ENCODE data around the gene DPP4.

DPP4 gene

GRCh38 chr2:162085090-162085891, 11.3 kb upstream of the DPP4 start:
- no peak for DNase-seq (ENCODE audit: low read depth)

DNA sequence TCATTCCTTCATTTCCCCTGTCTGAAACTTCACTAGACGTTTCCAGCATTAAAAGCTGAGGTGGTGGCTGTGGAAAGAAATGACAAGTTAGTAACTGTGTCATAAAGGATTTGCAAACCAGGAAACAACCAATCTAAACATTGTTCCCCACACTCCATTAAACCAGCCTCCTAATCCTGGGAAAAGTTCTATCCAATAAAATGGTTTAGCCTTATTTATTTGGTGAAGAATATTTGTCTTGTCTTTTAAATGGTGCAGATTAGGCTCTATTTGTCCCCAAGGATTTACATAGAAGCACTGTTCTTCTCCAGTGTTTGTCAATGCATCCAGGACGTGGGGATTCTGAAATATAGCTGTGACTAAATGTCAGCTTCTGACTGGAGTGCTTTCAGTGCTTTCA, 10.5 kb upstream of the DPP4 start:
- no peak for DNase-seq (ENCODE audit: low read depth)

DNA sequence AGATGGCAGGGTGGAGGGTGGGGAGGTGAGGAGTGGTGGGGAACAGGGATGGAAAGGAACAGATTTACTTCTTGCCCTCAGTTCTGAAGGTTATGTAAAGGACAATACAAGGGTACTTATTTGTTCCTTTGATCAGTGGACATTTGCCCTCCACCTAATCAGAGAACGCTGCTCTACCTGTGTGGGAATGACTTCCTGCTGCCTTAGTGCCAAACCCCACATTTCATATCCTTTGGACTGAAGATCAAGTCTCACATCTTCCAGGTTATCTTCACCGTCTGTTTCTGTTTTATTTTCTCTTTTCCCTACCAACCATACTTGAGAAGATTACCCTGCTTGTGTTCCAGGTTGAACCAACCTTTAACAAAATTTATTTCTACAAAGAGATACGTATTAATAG, 8.7 kb upstream of the DPP4 start:
- no peak for DNase-seq (ENCODE audit: low read depth)

DNA sequence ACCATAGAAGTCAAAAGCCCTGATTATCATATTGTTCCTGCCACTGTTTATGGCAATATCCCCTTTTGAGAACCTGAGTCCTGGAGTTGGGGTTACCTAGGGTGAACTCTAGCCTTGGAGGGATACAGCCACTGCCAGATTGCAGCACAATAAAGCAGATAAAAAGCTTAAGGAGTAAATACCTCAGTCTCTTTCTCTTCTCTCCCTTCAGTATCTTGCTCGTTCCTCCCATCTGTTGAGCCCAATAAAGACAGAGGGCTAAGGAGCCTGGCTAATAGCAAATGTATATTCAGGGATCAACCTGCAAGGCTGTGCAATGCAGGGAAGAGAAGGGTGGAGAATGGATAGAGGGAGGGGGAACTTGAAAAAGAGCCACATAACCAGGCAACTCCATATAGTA, 8.0 kb upstream of the DPP4 start:
- DNase-seq (ENCODE audit: low read depth), result no peak

GRCh38 chr2:162079514-162079913, 5.5 kb upstream of the DPP4 start:
- DNase-seq (ENCODE audit: low read depth), result no peak

- DNase-seq (ENCODE audit: low read depth), result no peak
These were observed 1.7 kb upstream of the DPP4 start for GRCh38 chr2:162075689-162076132.

GRCh38 chr2:162074928-162075688, 1.1 kb upstream of the DPP4 start:
- DNase-seq (ENCODE audit: low read depth), result no peak

- DNase-seq (ENCODE audit: low read depth), result no peak
These were observed 549 bp upstream of the DPP4 start for GRCh38 chr2:162074632-162074895.

- DNase-seq (ENCODE audit: low read depth), result no peak
These were observed 783 bp downstream of the DPP4 start for GRCh38 chr2:162072976-162073887.

- DNase-seq (ENCODE audit: low read depth), result no peak
These were observed 1.8 kb downstream of the DPP4 start for GRCh38 chr2:162072181-162072702.

GRCh38 chr2:162071001-162071400, 3.0 kb downstream of the DPP4 start:
- DNase-seq (ENCODE audit: low read depth), result no peak

GRCh38 chr2:162070228-162070936, 3.6 kb downstream of the DPP4 start:
- DNase-seq (ENCODE audit: low read depth), result no peak

DNA sequence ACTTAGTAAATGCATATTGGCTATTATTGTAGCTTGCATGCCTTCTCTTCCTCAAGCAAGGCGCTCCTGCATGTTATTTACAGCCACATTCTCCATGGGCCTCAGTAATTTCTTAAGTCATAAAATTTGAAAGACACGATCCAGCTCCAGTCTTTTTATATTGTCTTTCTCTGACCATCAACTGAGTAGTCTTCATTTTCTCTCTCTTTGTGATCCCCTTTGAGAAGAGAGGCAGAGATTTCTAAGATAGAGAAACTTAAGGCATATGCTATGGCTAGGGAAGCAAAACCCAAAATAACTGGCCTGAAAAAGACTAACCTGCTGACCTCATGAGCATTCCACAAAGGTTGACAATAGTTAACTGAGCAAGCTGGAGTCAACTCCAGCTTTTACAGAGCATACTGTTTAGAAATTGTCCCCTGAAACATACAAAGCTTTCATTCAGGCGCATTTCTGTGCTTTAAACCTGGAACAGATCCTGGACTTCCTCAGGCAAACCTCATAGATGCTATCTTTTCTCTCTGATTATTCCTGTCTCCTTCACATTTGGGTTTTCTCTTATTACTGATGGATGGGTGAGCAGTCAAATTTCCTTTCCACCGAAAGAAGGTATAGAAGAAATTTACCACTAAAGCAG, 4.6 kb downstream of the DPP4 start:
- no peak for DNase-seq (ENCODE audit: low read depth)

DNA sequence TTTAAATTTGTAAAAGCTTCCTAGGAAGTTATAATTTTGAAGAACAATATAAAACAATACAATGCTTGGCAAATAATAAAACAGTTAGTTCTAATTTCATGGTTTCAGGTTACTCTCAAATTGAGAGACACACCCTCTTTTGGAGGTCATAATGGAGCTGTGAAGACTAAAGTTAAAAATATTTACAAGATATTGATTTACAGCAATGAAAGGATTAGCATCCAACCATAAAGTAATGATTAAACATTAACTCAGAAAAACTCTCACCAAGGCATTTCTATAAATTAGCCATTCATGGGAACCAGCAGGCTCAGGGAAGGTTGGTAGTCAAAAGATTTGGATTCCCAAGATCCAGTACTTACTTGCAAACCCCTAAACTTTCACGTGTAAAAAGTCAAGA, 6.4 kb downstream of the DPP4 start:
- no peak for DNase-seq (ENCODE audit: low read depth)

- no peak for DNase-seq (ENCODE audit: low read depth)
These were observed 8.2 kb downstream of the DPP4 start for GRCh38 chr2:162065767-162066166.

DNA sequence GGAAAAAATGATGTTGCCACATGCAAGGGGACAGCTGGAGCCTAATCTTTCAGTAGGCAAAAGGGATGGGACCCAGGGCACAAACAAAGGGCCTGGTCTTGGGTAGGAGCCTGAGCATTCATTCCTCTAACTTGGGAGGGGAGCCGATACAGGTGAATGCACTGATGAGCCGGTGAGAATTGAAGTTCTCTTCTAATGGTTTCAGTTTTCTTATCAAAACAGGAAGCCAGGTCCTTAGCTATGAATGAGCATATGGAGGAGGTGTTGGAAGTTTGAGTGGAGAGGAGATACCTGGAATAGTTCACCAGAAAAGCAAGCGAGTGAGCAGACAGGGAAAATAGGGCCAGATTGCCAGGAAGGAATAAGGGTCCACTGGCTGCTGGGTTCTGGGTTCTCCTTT, 10.1 kb downstream of the DPP4 start:
- no peak for DNase-seq (ENCODE audit: low read depth)

- no peak for DNase-seq (ENCODE audit: low read depth)
These were observed 10.7 kb downstream of the DPP4 start for GRCh38 chr2:162063281-162063680.

GRCh38 chr2:162062559-162062958, 11.5 kb downstream of the DPP4 start:
- no peak for DNase-seq (ENCODE audit: low read depth)

- no peak for DNase-seq (ENCODE audit: low read depth)
These were observed 13.0 kb downstream of the DPP4 start for GRCh38 chr2:162061021-162061420.

GRCh38 chr2:162060532-162060931, 13.5 kb downstream of the DPP4 start:
- DNase-seq (ENCODE audit: low read depth), result no peak

GRCh38 chr2:162058973-162059668, 14.9 kb downstream of the DPP4 start:
- DNase-seq (ENCODE audit: low read depth), result no peak

Measured in stimulated activated CD8-positive, alpha-beta memory T cell treated with anti-CD3 and anti-CD28 coated beads, Interleukin-15, amount 100 ng/mL, for 24 hours (primary cell).